HG02852 (cell line): ENCODE measurements around the gene ULK4.
A peak's percentile ranks its signal among the peaks of the same experiment; 100 is the strongest.
"Not testable (repeated sequence)": the region's sequence is repeated elsewhere in the genome, so short reads cannot be mapped to it uniquely, and the experiment has no call there.

Experiments
- ATAC-seq: cut with Tn5 transposase; IDR thresholded peaks from one replicate; pipeline ENCODE4 v1.9.1; 2021; ENCODE audit warnings: mild to moderate bottlenecking, moderate library complexity; ENCODE audit not compliant: unreplicated experiment

Gene ULK4

DNA sequence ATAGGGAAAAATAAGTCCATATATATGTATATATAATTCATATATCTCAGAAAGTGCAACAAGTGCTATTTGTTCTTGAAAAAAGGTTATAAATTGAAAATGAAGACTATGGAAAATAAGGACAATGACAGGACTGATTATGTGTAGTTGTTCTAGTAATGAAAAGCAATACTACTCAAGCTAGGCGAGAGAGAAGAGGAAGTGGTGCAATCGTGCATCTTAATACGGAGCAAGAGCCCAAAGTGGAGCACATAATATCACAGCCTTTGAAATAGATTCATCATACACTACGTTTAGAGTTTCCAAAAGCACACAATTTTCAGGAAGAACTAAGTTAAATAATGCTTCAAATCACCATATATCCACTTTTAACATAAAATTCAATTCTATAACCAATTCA lies 87.9 kb downstream of the ULK4 start:
- ATAC-seq: no peak

DNA sequence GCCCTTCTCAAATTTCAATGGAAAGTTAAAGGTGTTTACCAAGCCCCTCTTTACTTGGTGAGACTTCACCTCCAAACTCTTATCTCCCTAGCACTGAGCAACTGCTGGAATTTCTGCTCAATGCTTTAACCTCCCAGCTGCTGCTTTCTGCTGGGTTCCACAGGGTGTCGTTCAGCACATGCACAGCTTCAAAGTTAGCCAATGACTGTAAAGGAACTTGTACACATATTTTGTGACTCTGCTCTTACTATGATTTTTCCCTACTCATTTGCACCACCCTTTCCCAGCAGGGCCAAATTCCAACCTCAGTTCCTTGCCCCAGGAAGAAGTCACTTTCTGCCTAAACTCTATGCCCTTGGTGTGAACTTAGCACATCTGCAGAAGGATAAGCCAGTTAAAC lies 89.7 kb downstream of the ULK4 start:
- ATAC-seq: no peak

DNA sequence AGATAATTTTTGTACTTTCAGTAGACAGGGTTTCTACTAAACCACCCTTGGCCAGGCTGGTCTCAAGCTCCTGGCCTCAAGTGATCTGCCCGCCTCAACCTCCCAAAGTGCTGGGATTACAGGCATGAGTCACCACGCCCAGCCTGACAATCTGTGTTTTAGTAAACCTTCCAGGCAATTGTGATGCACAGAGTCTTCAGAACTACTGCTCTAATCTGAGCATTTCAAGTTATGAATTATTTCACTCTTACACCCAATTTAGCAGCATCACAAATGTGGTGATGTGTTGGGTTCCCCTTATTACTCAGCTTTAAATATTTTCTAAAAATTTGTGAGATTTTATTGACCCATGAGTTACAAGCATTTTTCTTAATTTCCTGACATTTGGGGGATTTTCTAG lies 94.4 kb downstream of the ULK4 start:
- no peak for ATAC-seq

DNA sequence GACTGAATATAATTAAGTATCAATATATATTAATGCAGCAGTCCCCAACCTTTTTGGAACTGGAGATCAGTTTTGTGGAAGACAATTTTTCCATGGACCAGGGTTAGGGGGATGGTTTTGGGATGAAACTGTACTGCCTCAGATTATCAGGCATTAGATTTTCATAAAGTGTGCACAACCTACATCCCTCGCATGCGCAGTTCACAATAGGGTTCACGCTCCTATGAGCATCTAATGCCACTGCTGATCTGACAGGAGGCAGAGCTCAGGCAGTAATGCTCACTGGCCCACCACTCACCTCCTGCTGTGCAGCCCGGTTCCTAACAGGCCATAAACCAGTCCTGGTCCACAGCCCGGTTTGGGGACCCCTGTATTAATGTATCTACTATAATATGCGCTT lies 95.6 kb downstream of the ULK4 start:
- ATAC-seq: no peak

DNA sequence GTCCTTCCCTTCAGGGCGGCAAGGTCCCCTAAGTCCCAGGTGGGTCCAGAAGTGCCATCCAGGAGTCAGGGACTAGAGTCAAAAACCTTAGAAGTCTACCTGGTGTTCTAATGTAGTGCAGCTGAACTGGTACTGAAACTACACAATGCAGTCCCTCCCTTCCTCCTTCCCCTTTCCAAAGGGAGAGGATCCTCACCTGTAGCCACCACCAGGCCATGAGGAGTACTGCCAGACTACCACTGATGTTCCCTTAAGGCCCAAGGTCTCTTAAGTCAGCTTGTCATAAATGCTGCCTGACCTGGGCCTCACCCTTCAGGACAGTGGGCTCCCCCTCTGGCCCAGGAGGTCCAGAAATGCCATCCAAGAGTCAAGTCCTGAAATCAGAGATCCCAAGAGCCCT lies 98.9 kb downstream of the ULK4 start:
- no peak for ATAC-seq

DNA sequence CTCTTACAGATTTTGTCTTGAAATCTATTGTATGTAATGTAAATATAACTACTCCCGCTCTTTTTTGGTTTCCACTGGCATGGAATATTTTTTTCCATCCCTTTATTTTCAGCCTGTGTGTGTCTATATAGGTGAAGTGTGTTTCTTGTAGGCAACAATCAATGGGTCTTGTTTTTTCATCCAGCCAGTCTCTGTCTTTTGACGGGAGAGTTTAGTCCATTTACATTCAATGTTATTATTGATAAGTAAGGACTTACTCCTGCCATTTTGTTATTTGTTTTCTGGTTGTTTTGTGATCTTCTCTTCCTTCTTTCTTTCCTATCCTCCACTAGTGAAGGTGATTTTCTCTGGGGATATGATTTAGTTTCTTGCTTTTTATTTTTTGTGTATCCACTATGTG lies 101.4 kb downstream of the ULK4 start:
- not testable (repeated sequence) for ATAC-seq

DNA sequence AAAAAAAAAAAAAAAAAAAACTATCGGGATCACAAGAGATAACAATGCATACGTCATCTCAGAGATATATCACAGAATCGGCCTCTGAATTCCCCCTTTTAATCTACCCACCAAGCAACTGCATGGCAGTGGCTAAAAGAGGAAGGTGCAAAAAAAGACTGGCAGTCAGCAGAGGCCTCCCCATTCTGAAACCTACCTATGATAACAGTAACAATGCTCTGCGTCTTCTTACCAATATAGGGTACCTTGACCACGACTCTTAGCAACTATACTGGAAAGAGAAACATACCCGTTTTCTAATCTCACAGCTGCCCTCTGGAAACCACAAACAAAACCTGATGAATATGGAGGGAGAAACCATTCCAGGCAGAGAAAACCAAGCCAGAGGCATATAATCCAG lies 106.9 kb downstream of the ULK4 start:
- ATAC-seq: no peak

DNA sequence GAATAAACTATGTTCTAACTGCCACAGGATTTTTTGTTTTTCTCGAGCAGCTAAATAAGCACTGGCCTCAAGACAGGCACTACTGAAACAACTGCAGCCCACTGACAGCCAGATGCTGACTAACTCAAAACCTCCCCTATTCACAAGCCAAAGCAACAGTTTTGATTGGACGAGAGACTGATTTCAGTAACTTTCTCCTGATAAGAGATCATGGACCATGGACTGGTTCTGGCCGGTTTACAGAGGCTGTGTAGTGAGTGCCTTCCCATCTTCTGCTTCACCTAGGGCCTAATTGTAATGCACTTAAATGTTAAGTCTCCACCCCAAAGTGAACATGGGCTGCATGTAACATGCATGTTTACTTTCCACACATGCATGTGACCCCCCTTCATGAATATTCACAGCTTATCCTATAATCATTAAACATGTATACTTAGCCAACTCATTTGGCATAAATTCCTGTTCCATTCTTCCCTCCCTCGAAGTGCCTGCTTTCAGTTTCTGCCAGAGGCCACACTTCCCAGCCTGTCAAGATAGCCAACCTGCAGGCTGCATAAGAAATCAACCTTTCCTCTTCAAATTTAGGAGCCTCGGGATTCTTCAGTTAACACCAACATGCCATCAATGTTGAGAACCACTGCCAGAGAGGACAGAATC lies 108.2 kb downstream of the ULK4 start:
- ATAC-seq: no peak

DNA sequence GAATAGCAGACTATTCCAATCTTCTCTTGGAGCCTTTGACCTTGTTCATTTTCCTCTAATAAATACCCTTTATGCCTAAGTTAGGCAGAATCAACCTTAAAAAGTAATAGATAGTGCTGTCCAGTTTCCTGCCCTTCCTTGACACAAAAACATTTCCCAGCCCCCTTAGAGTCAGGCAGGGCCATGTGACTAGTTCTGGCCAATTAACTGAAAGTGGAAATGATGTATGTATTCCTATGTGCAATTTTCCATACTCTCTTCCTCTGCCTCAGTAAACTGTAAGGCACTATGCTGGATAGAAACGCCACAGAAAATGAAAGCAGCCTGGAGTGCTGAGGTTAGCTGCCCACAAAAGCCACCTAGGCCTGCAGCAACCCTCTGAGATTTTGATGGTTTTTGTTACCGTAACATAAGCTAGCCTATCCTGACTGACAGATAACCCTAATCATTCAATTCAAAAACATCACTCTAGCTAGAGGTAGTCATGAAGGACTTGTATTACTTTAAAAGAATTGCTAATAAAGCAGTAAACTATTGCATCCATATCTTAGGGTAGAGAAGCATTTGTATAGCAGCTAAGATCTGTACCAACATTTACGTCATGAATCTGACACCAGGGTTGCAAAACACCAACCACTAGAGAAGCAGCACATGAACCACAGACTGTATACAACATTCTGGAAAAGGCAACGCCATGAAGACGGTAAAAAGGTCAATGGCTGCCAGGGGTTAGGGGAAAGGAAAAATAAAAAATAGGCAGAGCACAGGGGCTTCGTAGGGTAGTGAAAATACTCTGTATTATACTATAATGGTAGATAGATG lies 112.9 kb downstream of the ULK4 start:
- ATAC-seq: no peak

DNA sequence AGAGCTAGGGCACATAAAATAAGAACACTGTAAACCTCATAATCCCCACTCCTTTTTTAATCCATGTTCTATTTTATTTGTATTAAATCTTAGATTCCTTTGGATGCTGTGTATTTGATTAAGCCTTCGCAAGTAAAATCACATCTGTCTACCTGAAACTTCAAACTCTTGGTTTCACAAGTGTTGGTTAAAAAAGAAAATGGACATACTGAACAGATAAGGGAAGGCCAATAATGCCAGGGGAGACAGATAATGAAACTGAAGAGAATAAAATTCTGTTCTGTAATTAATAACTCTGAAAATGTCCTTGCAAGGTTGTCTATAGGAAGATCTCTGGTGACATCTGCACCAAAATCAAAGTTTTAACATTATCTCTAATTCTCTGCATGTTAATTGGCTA lies 114.2 kb downstream of the ULK4 start:
- no peak for ATAC-seq

DNA sequence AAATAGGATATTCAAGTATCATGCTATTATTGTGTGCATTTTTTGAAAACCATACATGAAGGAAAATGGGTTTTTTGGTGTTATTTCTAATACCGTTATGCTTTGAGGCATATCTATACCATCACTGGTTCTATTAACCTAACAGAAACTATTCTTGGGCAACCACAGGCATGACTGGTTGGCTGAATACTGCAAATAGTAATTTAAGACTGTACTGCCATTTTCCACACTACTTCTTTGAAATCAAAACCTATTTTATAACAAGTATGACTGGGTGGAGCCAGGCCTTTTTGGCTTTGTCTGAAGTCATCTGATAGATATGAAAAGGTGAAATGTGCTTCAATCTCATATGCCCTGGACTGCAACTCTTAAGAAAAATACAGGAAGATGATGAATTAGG lies 115.1 kb downstream of the ULK4 start:
- ATAC-seq: peak; percentile 60

DNA sequence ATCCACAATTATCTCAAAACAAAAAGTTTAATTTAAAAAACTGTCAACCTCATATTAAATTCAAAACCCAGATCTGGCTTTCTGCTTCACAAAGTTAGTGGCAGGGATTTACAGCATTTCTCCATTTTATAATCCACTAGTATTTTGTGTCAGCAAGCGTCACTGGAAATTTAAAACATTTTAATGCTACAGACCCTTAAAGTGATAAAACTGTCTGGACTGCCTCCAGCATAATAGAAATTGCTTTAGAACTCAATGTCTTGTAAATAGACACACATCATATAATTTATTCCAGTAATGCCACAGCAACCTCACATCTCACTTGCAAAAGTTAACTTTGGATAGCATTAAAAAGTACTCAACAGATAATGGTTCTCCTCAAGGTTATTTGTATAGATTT lies 116.1 kb downstream of the ULK4 start:
- no peak for ATAC-seq

DNA sequence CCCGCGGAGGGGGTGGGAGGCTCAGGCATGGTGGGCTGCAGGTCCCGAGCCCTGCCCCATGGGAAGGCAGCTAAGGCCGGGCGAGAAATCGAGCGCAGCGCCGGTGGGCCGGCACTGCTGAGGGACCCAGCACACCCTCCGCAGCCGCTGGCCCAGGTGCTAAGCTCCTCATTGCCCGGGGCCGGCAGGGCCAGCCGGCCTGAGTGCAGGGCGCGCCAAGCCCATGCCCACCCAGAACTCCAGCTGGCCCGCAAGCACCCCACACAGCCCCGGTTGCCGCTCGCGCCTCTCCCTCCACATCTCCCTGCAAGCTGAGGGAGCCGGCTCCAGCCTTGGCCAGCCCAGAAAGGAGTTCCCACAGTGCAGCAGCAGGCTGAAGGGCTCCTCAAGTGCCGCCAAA lies 117.6 kb downstream of the ULK4 start:
- ATAC-seq: not testable (repeated sequence)

DNA sequence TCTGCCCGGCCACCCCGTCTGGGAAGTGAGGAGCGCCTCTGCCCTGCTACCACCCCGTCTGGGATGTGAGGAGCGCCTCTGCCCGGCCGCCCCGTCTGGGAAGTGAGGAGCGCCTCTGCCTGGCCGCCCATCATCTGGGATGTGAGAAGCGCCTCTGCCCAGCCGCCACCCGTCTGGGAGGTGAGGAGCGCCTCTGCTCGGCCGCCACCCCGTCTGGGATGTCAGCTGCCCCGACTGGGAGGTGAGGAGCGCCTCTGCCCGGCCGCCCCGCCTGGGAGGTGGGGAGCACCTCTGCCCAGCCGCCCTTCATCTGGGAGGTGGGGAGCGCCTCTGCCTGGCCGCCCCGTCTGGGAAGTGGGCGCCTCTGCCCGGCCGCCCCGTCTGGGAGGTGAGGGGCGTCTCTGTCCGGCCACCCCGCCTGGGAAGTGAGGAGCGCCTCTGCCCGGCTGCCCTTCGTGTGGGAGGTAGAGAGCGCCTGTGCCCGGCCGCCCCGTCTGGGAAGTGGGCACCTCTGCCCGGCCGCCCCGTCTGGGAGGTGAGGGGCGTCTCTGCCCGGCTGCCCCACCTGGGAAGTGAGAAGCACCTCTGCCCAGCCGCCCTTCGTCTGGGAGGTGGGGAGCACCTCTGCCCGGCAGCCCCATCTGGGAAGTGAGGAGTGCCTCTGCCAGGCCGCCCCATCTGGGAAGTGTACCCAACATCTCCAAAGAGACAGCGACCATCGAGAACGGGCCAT lies 120.8 kb downstream of the ULK4 start:
- ATAC-seq: not testable (repeated sequence)

DNA sequence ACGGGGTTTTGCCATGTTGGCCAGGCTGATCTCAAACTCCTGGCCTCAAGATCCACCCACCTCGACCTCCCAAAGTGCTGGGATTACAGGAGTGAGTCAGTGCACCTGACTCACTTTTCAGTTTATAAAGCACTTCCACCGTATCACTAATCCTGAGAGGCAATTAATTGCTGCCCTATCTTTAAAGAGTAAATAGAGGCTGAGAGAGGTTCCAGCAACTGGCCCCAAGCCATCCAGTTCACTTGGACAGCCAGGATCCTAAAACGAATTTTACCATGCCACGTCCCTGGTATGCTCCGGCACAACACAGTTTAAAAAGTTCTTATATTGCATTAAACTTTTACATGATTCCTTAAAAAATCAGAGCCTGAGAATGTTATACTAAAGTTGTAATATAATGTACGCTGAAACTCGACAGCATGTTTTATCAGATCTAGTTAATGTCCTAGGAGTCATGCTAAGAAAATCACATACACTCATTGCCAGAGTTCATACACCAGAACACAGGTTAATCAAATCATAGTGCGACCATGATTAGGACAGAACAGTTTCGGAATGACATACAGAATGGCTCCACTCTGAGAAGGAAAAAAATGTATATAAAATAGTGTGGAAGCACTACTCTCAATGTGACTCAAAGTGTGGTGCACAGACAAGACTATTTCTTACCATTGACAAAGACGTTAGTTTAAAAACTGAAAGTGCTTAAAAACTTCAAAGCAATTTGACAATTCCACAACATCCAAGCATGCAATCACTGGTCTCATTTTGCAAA lies 125.4 kb downstream of the ULK4 start:
- ATAC-seq: peak; percentile 94

DNA sequence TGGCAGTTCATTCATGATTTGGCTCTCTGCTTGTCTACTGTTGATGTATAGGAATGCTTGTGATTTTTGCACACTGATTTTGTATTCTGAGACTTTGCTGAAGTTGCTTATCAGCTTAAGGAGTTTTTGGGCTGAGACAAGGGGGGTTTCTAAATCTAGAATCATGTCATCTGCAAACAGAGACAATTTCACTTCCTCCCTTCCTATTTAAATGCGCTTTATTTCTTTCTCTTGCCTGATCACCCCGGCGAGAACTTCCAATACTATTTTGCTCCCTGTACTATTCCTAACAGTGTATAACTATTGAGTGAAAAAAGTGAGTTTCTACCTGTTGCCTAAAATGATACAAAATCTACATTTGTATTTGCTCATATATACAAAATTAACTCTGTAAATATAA lies 128.3 kb downstream of the ULK4 start:
- no peak for ATAC-seq

DNA sequence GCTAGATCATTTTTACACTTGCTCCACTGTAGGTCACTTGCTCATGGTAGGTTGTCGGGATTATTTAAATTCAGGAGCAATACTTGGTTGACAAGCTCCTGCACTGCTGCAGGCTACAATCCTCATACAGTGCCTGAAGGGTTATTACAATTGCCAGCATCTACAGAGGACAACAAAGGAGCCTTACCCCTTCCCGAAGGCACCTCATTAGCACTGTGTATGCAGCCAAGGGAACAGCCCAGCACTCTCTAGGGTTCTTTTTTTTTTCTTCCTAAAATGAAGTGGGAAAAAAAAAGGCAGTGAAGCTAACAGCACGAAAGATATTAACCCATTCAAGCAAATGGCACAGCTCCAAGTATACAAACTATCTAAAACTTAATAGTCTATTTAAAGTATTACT lies 142.7 kb downstream of the ULK4 start:
- no peak for ATAC-seq

DNA sequence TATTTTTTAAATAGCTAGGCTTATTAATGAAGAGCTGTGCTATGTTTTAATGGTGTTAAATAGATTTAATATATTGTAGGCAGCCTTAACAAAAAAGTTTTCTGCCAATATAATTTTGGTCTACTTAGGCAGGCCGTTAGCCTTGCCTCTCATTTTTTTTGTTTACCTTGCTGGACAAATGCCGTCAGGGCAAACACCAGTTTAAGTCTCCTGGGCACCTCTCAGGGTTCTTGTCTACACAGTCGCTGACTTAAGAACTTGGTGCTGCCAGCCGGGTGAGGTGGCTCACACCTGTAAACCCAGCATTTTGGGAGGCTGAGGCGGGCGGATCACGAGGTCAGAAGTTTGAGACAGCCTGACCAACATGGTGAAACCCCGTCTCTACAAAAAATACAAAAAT lies 153.3 kb downstream of the ULK4 start:
- no peak for ATAC-seq

DNA sequence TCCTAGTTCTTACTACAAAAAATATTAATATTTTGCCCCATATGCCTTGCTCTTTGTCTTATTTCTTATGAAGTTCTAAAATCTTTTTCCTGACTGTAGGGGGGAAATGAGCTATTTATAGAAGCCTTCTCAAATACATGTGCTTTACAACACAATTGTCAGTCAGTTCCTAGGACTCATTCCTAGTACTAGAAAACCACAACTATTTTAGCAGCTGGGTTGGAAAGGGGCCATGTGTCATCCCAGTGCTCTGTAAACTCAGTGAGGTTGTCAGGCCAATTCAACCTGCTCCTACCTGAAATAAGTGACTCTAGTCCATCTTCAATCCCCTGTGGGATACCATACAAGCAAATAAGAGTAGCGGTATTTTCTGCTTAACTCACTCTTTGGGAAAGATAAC lies 153.8 kb downstream of the ULK4 start:
- ATAC-seq: no peak

DNA sequence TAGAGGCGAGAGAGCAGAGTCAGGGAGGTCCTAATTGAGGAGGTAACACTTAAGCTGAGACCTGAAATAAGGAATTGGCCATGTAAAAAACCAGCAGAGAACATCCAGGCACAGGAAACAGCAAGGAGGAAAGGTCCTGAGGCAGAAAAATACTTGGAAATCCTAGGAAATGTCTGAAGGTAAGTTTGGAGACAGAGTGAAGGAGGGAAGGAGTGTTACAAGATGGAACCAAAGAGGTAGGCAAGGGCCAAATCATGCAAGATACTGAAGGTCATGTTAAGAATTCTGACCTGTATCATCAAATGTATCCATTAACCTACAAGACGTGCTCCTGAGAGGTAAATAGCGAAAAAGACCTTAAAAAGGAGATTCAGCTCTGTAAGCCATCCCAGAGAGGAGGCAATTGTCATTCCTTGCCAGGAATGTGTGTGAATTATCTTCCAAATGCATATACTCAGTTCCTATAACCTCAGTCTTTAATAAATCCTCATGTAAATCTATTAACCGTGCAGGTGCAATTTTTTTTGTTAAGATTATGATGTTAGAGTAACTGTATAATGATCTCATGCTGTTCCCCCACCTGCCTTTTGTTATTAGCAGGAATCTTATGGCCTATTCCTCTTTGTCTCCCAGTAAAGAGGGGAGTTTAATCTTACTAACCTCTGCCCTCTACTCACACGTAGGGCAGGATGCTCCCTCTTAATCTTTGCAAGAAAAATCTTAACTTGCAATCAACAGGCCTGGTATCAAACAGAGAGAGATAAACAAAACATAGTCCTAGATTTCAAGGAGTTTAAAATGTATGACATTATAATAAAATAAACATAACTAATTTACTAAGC lies 166.9 kb downstream of the ULK4 start:
- no peak for ATAC-seq
